Gastrocnemius medialis (tissue), 4 donors: ENCODE data around the gene RITA1. TPM values are rescaled to one million over a fixed set of nuclear protein-coding genes. Genes with fewer than 3 reads are reported as not detected.

Experiments
- ATAC-seq, 2 donors: fragments of 150-250 bp; one replicate each; pipeline ENCODE4 v1.9.1; 2016
- DNase-seq, 2 donors: peaks; one replicate each; pipeline ENCODE4 v3.0.0-alpha.2; 2019
- H3K27ac ChIP-seq, 4 donors: fragments of 200-600 bp; sonication (generic); 1 replicate in 1 of 4; 2 replicates in 3 of 4; pipeline ENCODE4 v1.5.1; 2016 to 2018; ENCODE audit warnings: mild to moderate bottlenecking in 2 of 4, moderate library complexity in 1 of 4
- H3K27me3 ChIP-seq, 3 donors: fragments of 200-600 bp; sonication (generic) in 2 of 3; 1 replicate in 1 of 3; 2 replicates in 2 of 3; pipeline versions ENCODE4 v1.5.1 to v1.6.0; 2016 to 2019; ENCODE audit warnings: mild to moderate bottlenecking in 1 of 3, moderate library complexity in 1 of 3
- H3K36me3 ChIP-seq, 2 donors: fragments of 200-600 bp; sonication (generic) in 1 of 2; one replicate each; pipeline ENCODE4 v1.5.1; 2017 to 2018
- H3K4me1 ChIP-seq, 2 donors: fragments of 200-600 bp; sonication (generic) in 1 of 2; one replicate each; pipeline ENCODE4 v1.5.1; 2016 to 2017; ENCODE audit warnings: mild to moderate bottlenecking in 2 of 2
- H3K4me3 ChIP-seq, 4 donors: fragments of 200-600 bp; sonication (generic) in 3 of 4; 1 replicate in 1 of 4; 2 replicates in 3 of 4; pipeline ENCODE4 v1.5.1; 2016 to 2019; ENCODE audit warnings: mild to moderate bottlenecking in 2 of 4
- H3K9me3 ChIP-seq, 3 donors: fragments of 200-600 bp; sonication (generic) in 2 of 3; 1 replicate in 1 of 3; 2 replicates in 2 of 3; pipeline ENCODE4 v1.5.1; 2016 to 2019
- CTCF ChIP-seq, 5 experiments: fragments of 450-650 bp in 3 of 5; fragments of 200-600 bp in 2 of 5; sonication (generic) in 2 of 5; IDR thresholded peaks in 4 of 5; conservative IDR thresholded peaks in 1 of 5; 1 replicate in 4 of 5; 2 replicates in 1 of 5; pipeline ENCODE4 v1.5.1; 2016 to 2019; ENCODE audit warnings: antibody characterized with exemption in 5 of 5, mild to moderate bottlenecking in 3 of 5, moderate library complexity in 3 of 5
- POLR2A ChIP-seq, 2 donors: fragments of 450-650 bp; IDR thresholded peaks; one replicate each; pipeline ENCODE4 v1.6.1; 2017; ENCODE audit warnings: antibody characterized with exemption in 2 of 2, mild to moderate bottlenecking in 2 of 2, moderate library complexity in 2 of 2
- in situ Hi-C, 4 donors: fragments of 200-750 bp; cut with MboI; loops; one replicate each; pipeline versions ENCODE4 v1.15.0 to v1.8.0; 2017; ENCODE audit warnings: low sequenced_read_pairs in 4 of 4
- intact Hi-C: fragments of 100-400 bp; cut with DNase I; formaldehyde crosslinking; loops from one replicate; pipeline ENCODE4 v1.15.1; 2023; ENCODE audit warnings: low total_unique reads
- total RNA-seq, 4 donors: library from RNA; depleted of rRNA; stranded (reverse); fragments of >200 nt; gene quantifications; one replicate each; pipeline versions ENCODE4 v1.1.0 to v1.2.3, GENCODE V29; 2016

Gene RITA1
- total RNA-seq, 4 donors from 2014 or later = 17.7 to 31.2 (median 23.1) TPM

GRCh38 chr12:113146999-113147398 is 38.5 kb upstream of the RITA1 start:
- TF ChIP-seq CTCF (IDR thresholded peaks at IDR 0.05 in 4 of 5, conservative IDR thresholded peaks at IDR 0.05 in 1 of 5) (no peak), POLR2A (IDR thresholded peaks at IDR 0.05) (no peak)
- H3K27ac ChIP-seq = no peak overlapping the region
- DNase-seq (no peak), ATAC-seq (no peak)
- H3K4me3 ChIP-seq = no peak overlapping the region
- H3K27me3 ChIP-seq = peaks cover 12 to 29% (median 25%) of the 10 kb centered on the region in 3 donors
- intact Hi-C loops = no loop called here
- in situ Hi-C loops = no loop called here
- H3K4me1 ChIP-seq = no peaks in the 10 kb centered on the region
- no peaks in the 10 kb centered on the region for H3K36me3 ChIP-seq
- H3K9me3 ChIP-seq = no peaks in the 10 kb centered on the region

- no peak for ATAC-seq
- H3K27me3 ChIP-seq = peaks cover 37 to 55% (median 43%) of the 10 kb centered on the region in 3 donors
- TF ChIP-seq CTCF (IDR thresholded peaks at IDR 0.05 in 4 of 5, conservative IDR thresholded peaks at IDR 0.05 in 1 of 5) (no peak), POLR2A (IDR thresholded peaks at IDR 0.05) (no peak)
- no peak within 1 kb of the TSS for H3K27ac ChIP-seq
- in situ Hi-C loops = loop anchor here in 1 of 4 donors (5.0 kb wide), 1 partner anchor 102 kb away; no protein-coding TSS in a partner anchor
- DNase-seq = no peak
- no peaks in the 10 kb centered on the region for H3K4me1 ChIP-seq
- no peak within 1 kb of the TSS for H3K4me3 ChIP-seq
- intact Hi-C loops = no loop called here
- H3K9me3 ChIP-seq = no peaks in the 10 kb centered on the region
- H3K36me3 ChIP-seq = no peaks in the 10 kb centered on the region
These were observed 36.0 kb upstream of the RITA1 start, which contains the start of gene CFAP73 for GRCh38 chr12:113149361-113150150. CFAP73 (plus strand) TSS chr12:113149724; CDS start chr12:113149858, 134 bp downstream.

GRCh38 chr12:113151655-113152054 is 33.9 kb upstream of the RITA1 start:
- DNase-seq (no peak), ATAC-seq (no peak)
- no peaks in the 10 kb centered on the region for H3K4me1 ChIP-seq
- TF ChIP-seq POLR2A (IDR thresholded peaks at IDR 0.05) (no peak), CTCF (IDR thresholded peaks at IDR 0.05 in 4 of 5, conservative IDR thresholded peaks at IDR 0.05 in 1 of 5) (no peak)
- intact Hi-C loops (loop anchor here (2.0 kb wide), 1 partner anchor 103 kb away; no protein-coding TSS in a partner anchor), in situ Hi-C loops (loop anchor here in 1 of 4 donors (5.0 kb wide), 1 partner anchor 104 kb away; no protein-coding TSS in a partner anchor)
- H3K9me3 ChIP-seq = no peaks in the 10 kb centered on the region
- H3K4me3 ChIP-seq = no peak overlapping the region
- peaks cover 50 to 70% (median 53%) of the 10 kb centered on the region in 3 donors for H3K27me3 ChIP-seq
- no peak overlapping the region for H3K27ac ChIP-seq
- H3K36me3 ChIP-seq = no peaks in the 10 kb centered on the region

- H3K27me3 ChIP-seq = peaks cover 50 to 67% (median 53%) of the 10 kb centered on the region in 3 donors
- peak overlapping the region in 1 of 4 donors; percentile 32 for H3K4me3 ChIP-seq
- ATAC-seq (no peak), DNase-seq (no peak)
- H3K36me3 ChIP-seq = no peaks in the 10 kb centered on the region
- intact Hi-C loops = loop anchor here (2.0 kb wide), 1 partner anchor 104 kb away; no protein-coding TSS in a partner anchor
- in situ Hi-C loops = loop anchor here in 1 of 4 donors (5.0 kb wide), 1 partner anchor 105 kb away; no protein-coding TSS in a partner anchor
- no peak overlapping the region for H3K27ac ChIP-seq
- H3K9me3 ChIP-seq = no peaks in the 10 kb centered on the region
- H3K4me1 ChIP-seq = no peaks in the 10 kb centered on the region
- TF ChIP-seq POLR2A (IDR thresholded peaks at IDR 0.05) (no peak), CTCF (IDR thresholded peaks at IDR 0.05 in 4 of 5, conservative IDR thresholded peaks at IDR 0.05 in 1 of 5) (no peak)
These were observed 33.2 kb upstream of the RITA1 start for GRCh38 chr12:113152196-113152834.
